K562 treated with DMSO at 1 percent for 24 hours (cell line): ENCODE measurements around the gene GSTM5. TPM values are rescaled to one million over a fixed set of nuclear protein-coding genes. Genes with fewer than 3 reads are reported as not detected.

Experiments used
- total RNA-seq: library from RNA; unstranded; fragments of 300-600 nt; gene quantifications from 2 replicates; pipeline ENCODE4 v1.2.3, GENCODE V29; 2022; ENCODE audit warnings: low read depth; ENCODE audit not compliant: insufficient read depth

GSTM5 gene
- total RNA-seq, result not detected in 2 replicates

GRCh38 chr1:109711593-109712320, at the start of gene GSTM5:
TSS of gene GSTM5 (plus strand) at chr1:109712251. CDS start at chr1:109712313, 62 bp downstream.

GRCh38 chr1:109667452-109668122, 44.5 kb upstream of the GSTM5 start, which contains the start of gene GSTM2:
TSS of gene GSTM2 (plus strand) at chr1:109668057. CDS start at chr1:109668116, 59 bp downstream.

GRCh38 chr1:109687641-109688499, 24.2 kb upstream of the GSTM5 start, which contains the start of gene GSTM1:
TSS of gene GSTM1 (plus strand) at chr1:109687817. CDS start at chr1:109687874, 57 bp downstream.

GRCh38 chr1:109740615-109741373, 28.7 kb downstream of the GSTM5 start, which contains the start of gene GSTM3:
TSS of gene GSTM3 (minus strand) at chr1:109741038. CDS start at chr1:109740287, 751 bp downstream.

GRCh38 chr1:109763646-109764415, 51.8 kb downstream of the GSTM5 start, which contains the start of gene EPS8L3:
TSS of gene EPS8L3 (minus strand) at chr1:109763923. CDS start at chr1:109761749, 2,174 bp downstream.

Other genes with a start within 250 kb of the GSTM5 start
- gene SYPL2, start 245.7 kb upstream of the GSTM5 start, total RNA-seq, result 0.15 TPM in 1 of 2 replicates, not detected in the other
- 6.7 and 7.0 TPM in 2 replicates for gene ATXN7L2, start 228.3 kb upstream of the GSTM5 start, total RNA-seq
- gene CYB561D1, start 218.2 kb upstream of the GSTM5 start, total RNA-seq, result 9.5 and 10.0 TPM in 2 replicates
- 1.0 and 1.1 TPM in 2 replicates for gene AMIGO1, start 202.5 kb upstream of the GSTM5 start, total RNA-seq
- gene GPR61, start 172.4 kb upstream of the GSTM5 start, total RNA-seq, result 1.00 TPM in 1 of 2 replicates, not detected in the other
- 4.2 and 5.5 TPM in 2 replicates for gene GNAI3, start 163.6 kb upstream of the GSTM5 start, total RNA-seq
- gene GNAT2, start 92.6 kb upstream of the GSTM5 start, total RNA-seq, result not detected in 2 replicates
- 59.4 and 63.7 TPM in 2 replicates for gene AMPD2, start 92.4 kb upstream of the GSTM5 start, total RNA-seq
- 59.3 and 69.0 TPM in 2 replicates for gene GSTM4, start 56.2 kb upstream of the GSTM5 start, total RNA-seq
- 16.9 and 20.9 TPM in 2 replicates for gene GSTM2, start 44.2 kb upstream of the GSTM5 start, total RNA-seq
- not detected in 2 replicates for gene GSTM1, start 24.4 kb upstream of the GSTM5 start, total RNA-seq
- gene GSTM3, start 28.8 kb downstream of the GSTM5 start, total RNA-seq, result 28.6 and 28.7 TPM in 2 replicates
- not detected in 2 replicates for gene EPS8L3, start 51.7 kb downstream of the GSTM5 start, total RNA-seq
- gene CSF1, start 198.6 kb downstream of the GSTM5 start, total RNA-seq, result 10.0 and 10.9 TPM in 2 replicates